B cell (primary cell): ENCODE results near the gene CRYBA1.

Experiments used
- EZH2 ChIP-seq: IDR thresholded peaks from 2 replicates; pipeline ENCODE4 v1.6.1; 2012; ENCODE audit warnings: borderline replicate concordance, low read depth, mild to moderate bottlenecking, moderate library complexity, low read length; ENCODE audit not compliant: insufficient read depth, poor library complexity, severe bottlenecking
- TF ChIP-seq, protein P1 (sequence below): fragments of 200-600 bp; IDR thresholded peaks from one replicate; pipeline ENCODE4 v1.8.0; 2022; ENCODE audit warnings: antibody characterized with exemption, mild to moderate bottlenecking

DNA sequence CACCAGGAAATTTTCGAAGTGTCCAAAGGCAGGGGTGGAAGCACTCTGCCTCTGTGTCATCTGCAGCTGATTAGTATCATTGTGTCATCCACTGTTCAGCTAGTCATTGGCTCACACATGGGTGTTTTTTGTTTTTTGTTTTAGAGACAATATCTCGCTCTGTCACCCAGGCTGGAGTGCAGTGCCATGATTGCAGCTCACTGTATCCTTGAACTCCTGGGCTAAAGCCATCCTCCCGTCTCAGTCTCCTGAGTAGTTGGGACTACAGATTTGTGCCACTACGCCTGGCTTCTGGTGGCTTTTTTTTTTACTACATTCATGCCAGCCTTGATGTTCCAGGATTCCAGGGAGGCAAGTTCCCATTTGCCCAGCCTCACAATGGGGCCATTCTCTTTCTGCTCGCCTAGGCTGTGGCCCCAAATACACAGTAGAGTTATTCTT, 34.0 kb upstream of the CRYBA1 start:
- TF ChIP-seq, protein P1, sequence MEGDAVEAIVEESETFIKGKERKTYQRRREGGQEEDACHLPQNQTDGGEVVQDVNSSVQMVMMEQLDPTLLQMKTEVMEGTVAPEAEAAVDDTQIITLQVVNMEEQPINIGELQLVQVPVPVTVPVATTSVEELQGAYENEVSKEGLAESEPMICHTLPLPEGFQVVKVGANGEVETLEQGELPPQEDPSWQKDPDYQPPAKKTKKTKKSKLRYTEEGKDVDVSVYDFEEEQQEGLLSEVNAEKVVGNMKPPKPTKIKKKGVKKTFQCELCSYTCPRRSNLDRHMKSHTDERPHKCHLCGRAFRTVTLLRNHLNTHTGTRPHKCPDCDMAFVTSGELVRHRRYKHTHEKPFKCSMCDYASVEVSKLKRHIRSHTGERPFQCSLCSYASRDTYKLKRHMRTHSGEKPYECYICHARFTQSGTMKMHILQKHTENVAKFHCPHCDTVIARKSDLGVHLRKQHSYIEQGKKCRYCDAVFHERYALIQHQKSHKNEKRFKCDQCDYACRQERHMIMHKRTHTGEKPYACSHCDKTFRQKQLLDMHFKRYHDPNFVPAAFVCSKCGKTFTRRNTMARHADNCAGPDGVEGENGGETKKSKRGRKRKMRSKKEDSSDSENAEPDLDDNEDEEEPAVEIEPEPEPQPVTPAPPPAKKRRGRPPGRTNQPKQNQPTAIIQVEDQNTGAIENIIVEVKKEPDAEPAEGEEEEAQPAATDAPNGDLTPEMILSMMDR, result no peak
- TF ChIP-seq EZH2, result no peak
